ENCODE results near the gene LRP1.

Gene LRP1

DNA sequence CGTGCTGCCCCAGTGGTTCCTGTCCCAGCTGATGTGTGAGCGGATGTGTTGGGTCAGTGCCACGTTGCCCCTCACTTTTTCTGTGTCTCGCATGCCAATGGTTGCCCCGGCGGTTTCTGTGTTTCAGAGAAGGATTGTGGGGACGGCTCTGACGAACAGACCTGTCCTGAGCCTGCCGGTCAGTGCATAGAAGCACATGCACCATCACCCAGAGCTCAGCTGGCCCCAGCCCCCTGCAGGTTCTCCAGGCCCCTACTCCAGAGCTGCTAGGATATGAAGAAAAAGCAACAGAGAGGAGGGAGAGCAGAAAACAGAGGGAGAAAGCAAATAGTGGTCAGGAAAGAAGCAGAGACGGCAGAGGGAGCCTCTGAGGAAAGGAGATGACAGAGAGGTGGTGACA is 39.8 kb downstream of the LRP1 start:
- H3K9ac ChIP-seq = no peak overlapping the region
- no peaks in the 10 kb centered on the region for H3K4me1 ChIP-seq (ENCODE audit: low read depth, poor library complexity, severe bottlenecking)
- H4K20me1 ChIP-seq (ENCODE audit: insufficient read depth) = no peaks in the 10 kb centered on the region
- peaks cover 11% of the 10 kb centered on the region; the same call in 1 of the 2 replicates for H3K27me3 ChIP-seq (ENCODE audit: insufficient read depth, low read depth)
- H2AFZ ChIP-seq (ENCODE audit: low read depth) = no peak overlapping the region
- TF ChIP-seq, protein P1, sequence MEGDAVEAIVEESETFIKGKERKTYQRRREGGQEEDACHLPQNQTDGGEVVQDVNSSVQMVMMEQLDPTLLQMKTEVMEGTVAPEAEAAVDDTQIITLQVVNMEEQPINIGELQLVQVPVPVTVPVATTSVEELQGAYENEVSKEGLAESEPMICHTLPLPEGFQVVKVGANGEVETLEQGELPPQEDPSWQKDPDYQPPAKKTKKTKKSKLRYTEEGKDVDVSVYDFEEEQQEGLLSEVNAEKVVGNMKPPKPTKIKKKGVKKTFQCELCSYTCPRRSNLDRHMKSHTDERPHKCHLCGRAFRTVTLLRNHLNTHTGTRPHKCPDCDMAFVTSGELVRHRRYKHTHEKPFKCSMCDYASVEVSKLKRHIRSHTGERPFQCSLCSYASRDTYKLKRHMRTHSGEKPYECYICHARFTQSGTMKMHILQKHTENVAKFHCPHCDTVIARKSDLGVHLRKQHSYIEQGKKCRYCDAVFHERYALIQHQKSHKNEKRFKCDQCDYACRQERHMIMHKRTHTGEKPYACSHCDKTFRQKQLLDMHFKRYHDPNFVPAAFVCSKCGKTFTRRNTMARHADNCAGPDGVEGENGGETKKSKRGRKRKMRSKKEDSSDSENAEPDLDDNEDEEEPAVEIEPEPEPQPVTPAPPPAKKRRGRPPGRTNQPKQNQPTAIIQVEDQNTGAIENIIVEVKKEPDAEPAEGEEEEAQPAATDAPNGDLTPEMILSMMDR (conservative IDR thresholded peaks at IDR 0.05; ENCODE audit: low read depth, low read length) = no peak
- H3K27ac ChIP-seq = no peak overlapping the region
- H3K79me2 ChIP-seq (ENCODE audit: insufficient read depth, low read depth) = no peaks in the 10 kb centered on the region
- H3K4me2 ChIP-seq = no peak overlapping the region
- H3K4me3 ChIP-seq (IDR thresholded peaks at IDR 0.05; ENCODE audit: insufficient read depth, low read depth, low read length) = no peak overlapping the region
- no peaks in the 10 kb centered on the region for H3K36me3 ChIP-seq (ENCODE audit: insufficient read depth)

DNA sequence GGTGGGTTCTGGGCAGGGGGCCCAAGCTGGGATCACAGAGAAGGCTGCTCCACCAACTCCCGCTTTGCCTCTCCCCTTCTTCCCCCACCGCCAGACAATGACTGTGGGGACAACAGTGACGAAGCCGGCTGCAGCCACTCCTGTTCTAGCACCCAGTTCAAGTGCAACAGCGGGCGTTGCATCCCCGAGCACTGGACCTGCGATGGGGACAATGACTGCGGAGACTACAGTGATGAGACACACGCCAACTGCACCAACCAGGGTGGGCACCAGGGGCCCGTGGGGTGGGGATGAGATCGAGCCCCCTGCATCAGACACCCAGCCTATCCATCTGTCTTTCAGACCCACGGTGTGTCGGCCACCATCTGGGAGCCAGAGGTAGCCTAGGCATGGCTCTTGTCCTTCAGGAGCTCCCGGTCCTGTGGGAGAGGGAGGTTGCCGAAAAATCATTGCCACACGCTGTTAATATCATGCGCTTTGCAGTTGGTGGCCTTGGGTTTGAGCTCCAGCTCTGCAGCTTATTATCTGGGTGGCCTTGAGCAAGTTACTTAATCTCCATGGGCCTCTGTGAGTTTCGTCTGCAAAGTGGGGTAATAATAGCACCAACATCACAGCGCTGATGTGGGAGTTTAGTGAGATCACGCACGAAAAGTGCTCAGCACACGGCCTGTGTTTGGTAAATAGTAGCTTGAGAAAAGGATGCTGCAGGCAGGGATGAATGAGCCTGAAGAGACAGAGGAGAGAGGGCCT is 40.9 kb downstream of the LRP1 start:
- Histone ChIP-seq H3K9ac (no peak overlapping the region), H3K27me3 (ENCODE audit: insufficient read depth, low read depth) (peaks cover 11% of the 10 kb centered on the region; the same call in 1 of the 2 replicates), H4K20me1 (ENCODE audit: insufficient read depth) (no peaks in the 10 kb centered on the region), H3K27ac (no peak overlapping the region), H3K4me3 (IDR thresholded peaks at IDR 0.05; ENCODE audit: insufficient read depth, low read depth, low read length) (no peak overlapping the region), H3K36me3 (ENCODE audit: insufficient read depth) (no peaks in the 10 kb centered on the region), H3K4me2 (no peak overlapping the region), H2AFZ (ENCODE audit: low read depth) (no peak overlapping the region), H3K4me1 (ENCODE audit: low read depth, poor library complexity, severe bottlenecking) (no peaks in the 10 kb centered on the region), H3K79me2 (ENCODE audit: insufficient read depth, low read depth) (no peaks in the 10 kb centered on the region)
- TF ChIP-seq, protein P1 (conservative IDR thresholded peaks at IDR 0.05; ENCODE audit: low read depth, low read length) = no peak

DNA sequence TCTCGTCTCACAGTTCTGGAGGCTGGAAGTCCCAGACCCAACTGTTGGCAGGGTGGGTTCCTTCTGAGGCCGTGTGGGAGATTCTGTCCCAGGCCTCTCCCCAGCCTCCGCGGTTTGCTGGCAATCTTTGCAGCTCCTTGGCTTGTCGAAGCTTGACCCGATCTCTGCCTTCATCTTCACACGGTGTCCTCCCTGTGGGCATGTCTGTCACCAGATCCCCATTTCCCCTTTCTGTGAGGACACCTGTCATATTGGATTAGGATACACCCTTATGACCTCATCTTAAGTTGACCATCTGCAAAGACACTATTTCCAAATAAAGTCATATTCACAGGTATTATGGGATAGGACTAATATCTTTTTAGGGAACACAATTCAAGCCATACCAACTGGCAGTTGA is 41.7 kb downstream of the LRP1 start:
- TF ChIP-seq, protein P1 (conservative IDR thresholded peaks at IDR 0.05; ENCODE audit: low read depth, low read length) = no peak
- no peak overlapping the region for H2AFZ ChIP-seq (ENCODE audit: low read depth)
- no peak overlapping the region for H3K9ac ChIP-seq
- H3K27me3 ChIP-seq (ENCODE audit: insufficient read depth, low read depth) = peaks cover 11% of the 10 kb centered on the region; the same call in 1 of the 2 replicates
- H3K4me2 ChIP-seq = no peak overlapping the region
- no peak overlapping the region for H3K27ac ChIP-seq
- H4K20me1 ChIP-seq (ENCODE audit: insufficient read depth) = no peaks in the 10 kb centered on the region
- no peaks in the 10 kb centered on the region for H3K4me1 ChIP-seq (ENCODE audit: low read depth, poor library complexity, severe bottlenecking)
- H3K4me3 ChIP-seq (IDR thresholded peaks at IDR 0.05; ENCODE audit: insufficient read depth, low read depth, low read length) = no peak overlapping the region
- no peaks in the 10 kb centered on the region for H3K79me2 ChIP-seq (ENCODE audit: insufficient read depth, low read depth)
- H3K36me3 ChIP-seq (ENCODE audit: insufficient read depth) = no peaks in the 10 kb centered on the region

DNA sequence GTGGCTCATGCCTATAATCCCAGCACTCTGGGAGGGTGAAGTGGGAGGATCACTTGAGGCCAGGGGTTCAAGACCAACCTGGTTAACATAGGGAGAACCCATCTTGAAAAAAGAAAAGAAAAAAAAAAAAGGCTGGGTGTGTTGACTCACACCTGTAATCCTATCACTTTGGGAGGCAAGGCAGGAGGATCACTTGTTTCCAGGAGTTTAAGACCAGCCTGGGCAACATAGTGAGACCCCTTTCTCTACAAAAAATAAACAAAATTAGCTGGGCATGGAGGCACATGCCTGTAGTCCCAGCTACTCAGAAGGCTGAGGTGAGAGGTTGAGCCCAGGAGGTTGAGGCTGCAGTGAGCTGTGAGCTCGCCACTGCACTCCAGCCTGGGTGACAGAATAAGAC is 42.1 kb downstream of the LRP1 start:
- H4K20me1 ChIP-seq (ENCODE audit: insufficient read depth) = no peaks in the 10 kb centered on the region
- no peaks in the 10 kb centered on the region for H3K36me3 ChIP-seq (ENCODE audit: insufficient read depth)
- H3K4me1 ChIP-seq (ENCODE audit: low read depth, poor library complexity, severe bottlenecking) = no peaks in the 10 kb centered on the region
- H3K27ac ChIP-seq = no peak overlapping the region
- H3K4me3 ChIP-seq (IDR thresholded peaks at IDR 0.05; ENCODE audit: insufficient read depth, low read depth, low read length) = no peak overlapping the region
- H2AFZ ChIP-seq (ENCODE audit: low read depth) = no peak overlapping the region
- no peaks in the 10 kb centered on the region for H3K79me2 ChIP-seq (ENCODE audit: insufficient read depth, low read depth)
- TF ChIP-seq, protein P1 (conservative IDR thresholded peaks at IDR 0.05; ENCODE audit: low read depth, low read length) = no peak
- no peak overlapping the region for H3K4me2 ChIP-seq
- H3K27me3 ChIP-seq (ENCODE audit: insufficient read depth, low read depth) = peaks cover 11% of the 10 kb centered on the region; the same call in 1 of the 2 replicates
- H3K9ac ChIP-seq = no peak overlapping the region
